ENCODE data around the gene ZNF491.
"Not testable (repeated sequence)": the region's sequence is repeated elsewhere in the genome, so short reads cannot be mapped to it uniquely, and the experiment has no call there.

Gene ZNF491

DNA sequence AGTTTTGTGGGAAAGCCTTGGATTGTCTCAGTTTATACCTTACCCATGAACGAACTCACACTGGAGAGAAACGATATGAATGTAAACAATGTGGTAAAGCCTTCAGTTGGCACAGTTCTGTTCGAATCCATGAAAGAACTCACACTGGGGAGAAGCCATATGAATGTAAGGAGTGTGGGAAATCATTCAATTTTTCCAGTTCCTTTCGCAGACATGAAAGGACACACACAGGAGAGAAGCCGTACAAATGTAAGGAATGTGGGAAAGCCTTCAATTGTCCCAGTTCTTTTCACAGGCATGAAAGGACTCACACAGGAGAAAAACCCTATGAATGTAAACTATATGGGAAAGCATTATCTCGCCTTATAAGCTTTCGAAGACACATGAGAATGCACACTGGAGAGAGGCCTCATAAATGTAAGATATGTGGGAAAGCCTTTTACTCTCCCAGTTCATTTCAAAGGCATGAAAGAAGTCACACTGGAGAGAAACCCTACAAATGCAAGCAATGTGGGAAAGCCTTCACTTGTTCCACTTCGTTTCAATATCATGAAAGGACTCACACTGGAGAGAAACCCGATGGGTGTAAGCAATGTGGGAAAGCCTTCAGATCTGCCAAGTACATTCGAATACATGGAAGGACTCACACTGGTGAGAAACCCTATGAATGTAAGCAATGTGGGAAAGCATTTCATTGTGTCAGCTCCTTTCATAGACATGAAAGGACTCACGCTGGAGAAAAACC, 8.2 kb downstream of the ZNF491 start:
- no peak for DNase-seq (ENCODE audit: low read depth in 2 of 3, low spot score in 2 of 3)

DNA sequence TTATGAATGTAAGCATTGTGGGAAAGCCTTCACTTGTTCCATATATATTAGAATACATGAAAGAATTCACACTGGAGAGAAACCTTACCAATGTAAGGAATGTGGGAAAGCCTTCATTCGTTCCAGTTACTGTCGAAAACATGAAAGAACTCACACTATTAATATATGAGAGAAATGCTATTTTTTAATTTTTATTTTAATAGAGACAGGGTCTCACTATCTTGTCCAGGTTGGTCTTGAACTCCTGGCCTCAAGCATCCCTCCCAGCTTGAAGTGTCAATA, 8.7 kb downstream of the ZNF491 start:
- DNase-seq (ENCODE audit: low read depth in 2 of 3, low spot score in 2 of 3): no peak

DNA sequence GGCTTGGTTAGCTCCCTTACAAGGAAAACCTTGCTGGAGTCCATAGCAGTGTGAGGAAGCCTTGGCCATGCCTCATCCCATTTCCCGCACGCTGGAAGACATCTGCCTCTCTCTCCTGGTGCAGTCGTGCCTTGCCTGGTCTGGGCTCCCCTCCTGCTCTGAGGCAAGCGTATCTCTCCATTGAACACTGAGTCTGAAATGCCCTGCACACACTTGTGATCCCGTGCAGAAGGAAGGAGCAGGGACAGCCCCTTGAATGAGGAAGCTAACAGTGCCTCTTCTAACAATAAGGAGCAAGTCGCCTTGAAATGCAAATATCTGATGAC, 15.3 kb downstream of the ZNF491 start:
- no peak for DNase-seq (ENCODE audit: low read depth in 2 of 3, low spot score in 2 of 3)

DNA sequence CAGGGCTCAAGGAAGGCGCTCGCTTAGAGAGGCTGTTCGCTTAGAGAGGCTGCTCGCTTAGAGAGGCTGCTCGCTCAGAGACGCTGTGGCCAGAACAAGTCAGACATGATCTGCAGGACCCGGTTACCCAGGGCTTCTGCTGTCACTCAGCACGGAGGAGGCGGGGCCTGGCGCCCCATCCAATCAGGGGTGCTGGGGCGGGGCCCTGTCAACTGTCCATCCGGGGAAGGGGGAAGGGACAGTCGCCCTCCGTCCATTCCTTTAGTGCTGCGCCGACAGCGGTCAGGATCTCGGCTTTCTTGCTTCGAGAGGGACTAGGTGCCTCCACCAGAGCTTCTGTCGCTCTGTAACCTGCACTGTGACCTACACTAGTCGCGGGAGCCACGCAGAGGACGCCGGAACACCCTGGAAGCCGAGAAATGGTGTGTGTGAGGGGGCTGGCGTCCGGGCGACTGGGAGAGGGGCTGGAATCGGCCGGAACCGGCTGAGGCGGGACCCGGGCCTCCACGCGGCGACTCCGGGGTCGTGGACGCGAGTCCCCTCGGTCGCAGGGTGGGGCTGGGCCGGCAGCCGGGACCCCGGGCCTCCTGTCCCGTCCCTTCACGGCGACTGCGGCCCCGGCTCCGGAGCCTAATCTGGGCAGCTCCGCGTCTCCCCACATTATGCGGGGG, 15.8 kb downstream of the ZNF491 start, which contains the start of gene ZNF440:
ZNF440 (plus strand) TSS at position 245 of the 671 bp plus-strand sequence; CDS start at position 420, 175 bp downstream.
- peak; percentile 69 to 75 (median 70) for DNase-seq (ENCODE audit: low read depth in 2 of 3, low spot score in 2 of 3)

DNA sequence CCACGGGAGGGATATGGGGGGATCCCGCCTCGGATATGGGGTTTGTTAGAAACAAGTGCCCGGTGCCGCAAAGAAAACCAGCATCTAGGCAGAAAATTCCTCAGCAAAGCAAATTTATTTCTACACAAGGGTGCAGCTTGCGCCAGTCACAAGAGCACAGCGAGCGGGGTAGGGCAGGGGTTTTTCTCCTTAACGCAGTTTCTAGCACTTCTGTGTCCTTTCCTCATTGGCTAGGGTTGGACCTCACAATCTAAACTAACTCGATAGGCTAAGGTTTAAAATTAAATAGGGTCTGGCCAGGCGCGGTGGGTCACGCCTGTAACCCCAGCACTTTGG, 16.3 kb downstream of the ZNF491 start:
- DNase-seq (ENCODE audit: low read depth in 2 of 3, low spot score in 2 of 3): no peak

DNA sequence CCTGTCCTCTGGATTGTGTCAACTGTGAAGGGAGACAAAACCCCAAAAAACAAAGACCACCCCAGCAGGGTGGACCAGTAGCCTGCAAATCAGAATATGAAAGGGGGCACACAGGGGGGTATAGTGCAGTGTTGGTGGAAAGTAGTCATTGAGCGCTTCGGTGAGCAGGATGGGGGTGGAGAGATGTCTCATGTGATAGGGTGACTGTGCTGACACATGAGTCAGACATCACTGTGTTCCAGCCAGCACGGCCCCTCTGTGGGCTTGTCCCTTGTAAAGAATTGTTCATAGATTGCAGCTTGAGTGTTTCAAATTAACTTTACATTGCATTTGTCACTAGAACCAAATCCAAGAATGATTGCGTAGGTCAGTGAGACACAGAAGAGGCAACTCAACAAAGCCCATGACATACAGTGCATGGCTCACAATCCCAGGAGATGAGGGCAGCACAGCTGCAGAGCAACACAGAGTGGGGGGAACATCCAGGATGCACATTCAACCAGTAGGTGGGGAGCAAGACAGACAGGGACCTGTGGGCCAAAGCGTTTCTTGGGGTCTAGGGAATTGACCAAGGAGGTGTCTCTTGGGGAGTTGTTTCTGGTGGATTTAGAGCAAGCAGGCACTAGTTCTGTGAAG, 23.3 kb downstream of the ZNF491 start:
- DNase-seq (ENCODE audit: low read depth in 2 of 3, low spot score in 2 of 3): no peak

DNA sequence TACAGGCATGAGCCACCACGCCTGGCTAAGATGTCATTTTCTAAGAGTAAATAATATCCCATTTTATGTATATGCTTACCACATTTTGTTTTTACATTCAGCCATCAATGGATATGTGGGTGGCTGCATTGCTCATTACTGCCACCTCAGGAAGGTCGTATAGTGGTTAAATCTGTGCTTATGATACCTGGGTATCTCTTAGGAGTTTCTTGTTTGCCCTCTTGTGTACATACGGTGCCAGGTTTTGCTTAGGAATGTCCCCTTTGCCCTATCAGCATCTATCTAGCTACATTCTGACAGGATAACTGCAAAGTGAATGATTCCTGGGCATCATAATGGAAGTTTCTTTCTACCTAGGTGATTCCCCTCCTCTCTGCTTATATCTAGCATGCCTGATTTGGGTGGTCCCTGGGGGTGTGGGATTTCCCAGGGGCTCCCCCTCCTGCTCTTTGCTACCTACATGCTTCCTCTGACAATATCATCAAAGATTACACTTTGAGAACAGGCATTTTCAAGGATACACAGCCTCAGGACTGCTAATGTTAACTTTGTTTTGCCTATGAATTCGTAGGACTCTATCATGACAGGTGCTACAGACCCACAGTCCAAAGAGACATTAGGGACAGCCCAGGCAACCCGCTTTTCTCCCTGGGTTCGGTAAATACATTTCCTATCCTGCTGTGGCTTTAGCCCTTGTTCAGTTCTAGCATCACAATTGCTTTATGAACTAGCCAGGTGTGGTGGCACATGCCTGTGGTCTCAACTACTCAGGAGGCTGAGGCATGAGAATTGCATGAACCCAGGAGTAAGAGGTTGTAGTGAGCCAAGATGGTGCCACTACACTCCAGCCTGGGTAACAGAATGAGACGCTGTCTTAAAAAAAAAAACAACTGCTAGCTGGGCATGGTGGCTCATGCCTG, 30.9 kb downstream of the ZNF491 start:
- DNase-seq (ENCODE audit: low read depth in 2 of 3, low spot score in 2 of 3): not testable (repeated sequence)

DNA sequence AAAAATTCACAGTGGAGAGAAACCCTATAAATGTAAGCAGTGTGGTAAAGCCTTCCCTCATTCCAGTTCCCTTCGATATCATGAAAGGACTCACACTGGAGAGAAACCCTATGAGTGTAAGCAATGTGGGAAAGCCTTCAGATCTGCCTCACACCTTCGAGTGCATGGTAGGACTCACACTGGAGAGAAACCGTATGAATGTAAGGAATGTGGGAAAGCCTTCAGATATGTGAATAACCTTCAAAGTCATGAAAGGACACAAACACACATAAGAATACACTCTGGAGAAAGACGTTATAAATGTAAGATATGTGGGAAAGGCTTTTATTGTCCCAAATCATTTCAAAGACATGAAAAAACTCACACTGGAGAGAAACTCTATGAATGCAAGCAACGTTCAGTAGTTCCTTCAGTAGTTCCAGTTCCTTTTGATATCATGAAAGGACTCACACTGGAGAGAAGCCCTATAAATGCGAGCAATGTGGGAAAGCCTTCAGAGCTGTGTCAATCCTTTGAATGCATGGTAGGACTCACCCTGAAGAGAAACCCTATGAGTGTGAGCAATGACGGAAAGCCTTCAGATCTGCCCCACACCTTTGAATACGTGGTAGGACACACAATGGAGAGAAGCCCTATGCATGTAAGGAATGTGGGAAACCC, 34.1 kb downstream of the ZNF491 start:
- DNase-seq (ENCODE audit: low read depth in 2 of 3, low spot score in 2 of 3): no peak

DNA sequence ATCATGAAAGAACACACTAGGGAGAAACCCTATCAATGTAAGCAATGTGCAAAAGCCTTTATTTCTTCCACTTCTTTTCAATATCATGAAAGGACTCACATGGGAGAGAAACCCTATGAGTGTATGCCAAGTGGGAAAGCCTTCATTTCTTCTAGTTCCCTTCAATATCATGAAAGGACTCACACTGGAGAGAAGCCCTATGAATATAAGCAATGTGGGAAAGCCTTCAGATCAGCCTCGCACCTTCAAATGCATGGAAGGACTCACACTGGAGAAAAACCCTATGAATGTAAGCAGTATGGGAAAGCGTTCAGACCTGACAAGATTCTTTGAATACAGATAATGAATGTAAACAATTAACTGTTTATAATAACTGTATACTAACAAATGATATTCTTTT, 35.2 kb downstream of the ZNF491 start:
- DNase-seq (ENCODE audit: low read depth in 2 of 3, low spot score in 2 of 3): no peak

DNA sequence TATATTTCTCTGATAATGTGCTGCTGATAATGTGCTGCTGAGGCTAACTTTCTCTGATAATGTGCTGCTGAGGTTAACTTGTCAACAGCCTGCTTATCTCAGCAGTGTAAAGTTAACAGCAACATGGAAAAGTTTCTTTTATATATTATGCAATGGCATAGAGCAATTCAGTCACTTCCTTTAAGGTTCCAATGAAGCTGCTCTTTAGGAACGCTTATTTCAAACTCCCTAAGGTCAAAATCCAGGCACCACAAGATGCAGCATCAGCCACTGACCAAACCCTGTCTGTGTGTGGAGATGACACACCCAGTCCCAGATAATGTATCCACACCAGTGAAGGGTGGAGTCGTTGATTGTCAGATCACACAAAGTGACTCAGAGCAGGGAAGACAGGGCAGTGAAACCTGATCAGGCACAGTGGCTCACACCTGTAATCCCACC, 37.3 kb downstream of the ZNF491 start:
- DNase-seq (ENCODE audit: low read depth in 2 of 3, low spot score in 2 of 3): not testable (repeated sequence)

DNA sequence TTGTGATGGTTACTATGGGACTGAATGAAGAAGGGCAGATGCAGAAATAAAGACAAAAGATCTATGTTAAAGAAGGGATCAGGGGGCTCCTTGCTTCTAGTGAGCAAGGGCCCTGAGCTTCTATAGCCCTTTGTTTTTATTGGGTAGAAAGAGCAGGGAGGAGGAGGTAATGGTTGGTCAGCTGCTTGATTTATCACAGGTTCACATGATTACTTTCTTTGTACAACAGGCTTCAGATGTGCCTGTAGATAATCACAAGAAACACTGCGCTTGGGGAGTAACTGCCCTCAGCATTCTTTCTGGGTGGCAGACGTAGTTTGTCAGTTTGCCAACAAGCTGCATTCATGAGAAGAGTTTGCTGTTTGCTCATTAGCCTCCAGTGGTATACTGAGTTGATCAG, 45.4 kb downstream of the ZNF491 start:
- DNase-seq (ENCODE audit: low read depth in 2 of 3, low spot score in 2 of 3): no peak

DNA sequence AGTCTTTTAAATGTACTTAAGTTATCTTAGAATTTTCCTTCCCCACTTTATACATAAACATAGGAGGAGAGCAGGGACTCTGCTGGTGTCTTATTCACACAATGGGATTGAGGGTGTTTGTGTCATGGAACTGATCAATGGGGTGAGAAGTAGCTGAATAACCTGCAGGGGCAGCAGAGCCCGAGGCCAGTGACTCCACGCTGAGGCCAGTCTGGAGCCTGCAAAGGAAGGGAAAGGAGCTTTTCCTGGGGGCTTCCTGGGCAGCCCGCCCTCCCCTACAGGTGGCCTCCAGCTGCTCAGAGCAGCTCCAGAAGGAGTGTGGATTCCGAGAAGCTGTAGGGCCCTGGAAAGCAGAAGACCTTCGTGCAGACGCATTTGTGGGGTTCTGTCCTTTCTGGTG, 49.3 kb downstream of the ZNF491 start:
- not testable (repeated sequence) for DNase-seq (ENCODE audit: low read depth in 2 of 3, low spot score in 2 of 3)

DNA sequence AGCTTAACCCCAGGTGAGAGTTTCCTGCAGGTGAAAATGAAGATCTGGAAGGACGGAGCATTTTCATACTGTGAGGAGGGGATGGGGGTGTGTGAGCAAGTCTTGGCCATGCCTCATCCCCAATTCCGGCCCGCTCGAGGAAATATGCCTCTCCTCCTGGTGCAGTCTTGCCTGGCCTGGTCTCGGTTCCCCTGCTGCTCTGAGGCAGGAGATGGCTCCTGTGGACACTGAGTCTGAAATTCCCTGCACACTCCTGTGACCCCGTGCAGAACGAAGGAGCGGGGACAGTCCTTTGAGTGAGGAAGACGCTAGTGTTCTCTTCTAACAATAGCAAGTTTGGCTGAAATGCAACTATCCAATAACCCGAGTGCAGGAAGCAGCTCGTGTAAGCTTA, 49.9 kb downstream of the ZNF491 start:
- DNase-seq (ENCODE audit: low read depth in 2 of 3, low spot score in 2 of 3): no peak

DNA sequence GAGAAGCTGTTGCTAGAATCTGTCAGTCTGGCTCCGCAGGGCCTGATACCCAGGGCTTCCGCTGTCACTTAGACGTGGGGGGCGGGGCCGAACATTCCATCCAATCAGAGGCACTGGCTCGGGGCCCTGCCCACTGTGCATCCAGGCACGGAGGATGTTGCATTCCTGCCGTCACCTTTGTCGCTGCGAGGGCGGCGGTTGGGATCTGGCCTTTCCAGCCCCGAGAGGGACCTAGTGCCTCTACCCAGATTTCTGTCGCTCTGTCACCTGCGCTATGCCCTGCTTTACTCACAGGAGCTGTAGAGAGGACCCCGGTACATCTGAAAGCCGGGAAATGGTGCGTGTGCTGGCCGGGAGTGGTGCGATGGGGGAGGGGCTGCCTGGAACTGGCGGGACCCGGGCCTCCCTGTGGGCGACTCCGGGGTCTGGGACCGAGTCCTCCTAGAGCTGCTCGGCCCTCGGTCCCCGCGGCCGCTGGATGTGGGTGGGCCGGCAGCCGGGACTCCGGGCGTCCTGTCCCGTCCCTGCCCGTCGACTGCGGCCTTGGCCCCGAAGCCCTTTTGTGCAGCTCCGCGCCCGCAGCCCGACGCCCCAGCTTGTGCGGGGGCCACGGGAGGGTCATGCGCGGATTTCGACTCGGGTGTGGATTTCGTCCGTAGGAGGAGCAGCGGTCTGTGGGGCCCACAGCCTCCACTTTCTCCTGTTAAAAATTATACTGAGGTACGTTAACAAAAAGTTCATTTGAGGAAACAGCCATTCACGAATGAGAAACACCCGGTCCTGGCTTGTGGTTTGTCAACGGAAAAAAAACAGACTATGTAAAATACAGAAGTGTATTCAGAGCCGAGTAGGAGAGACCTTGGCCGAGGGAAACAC, 50.5 kb downstream of the ZNF491 start, which contains the start of gene ZNF439:
ZNF439 (plus strand) TSS at position 133 of the 876 bp plus-strand sequence; CDS start at position 275, 142 bp downstream.
- peak; percentile 48 to 74 (median 54) for DNase-seq (ENCODE audit: low read depth in 2 of 3, low spot score in 2 of 3)

DNA sequence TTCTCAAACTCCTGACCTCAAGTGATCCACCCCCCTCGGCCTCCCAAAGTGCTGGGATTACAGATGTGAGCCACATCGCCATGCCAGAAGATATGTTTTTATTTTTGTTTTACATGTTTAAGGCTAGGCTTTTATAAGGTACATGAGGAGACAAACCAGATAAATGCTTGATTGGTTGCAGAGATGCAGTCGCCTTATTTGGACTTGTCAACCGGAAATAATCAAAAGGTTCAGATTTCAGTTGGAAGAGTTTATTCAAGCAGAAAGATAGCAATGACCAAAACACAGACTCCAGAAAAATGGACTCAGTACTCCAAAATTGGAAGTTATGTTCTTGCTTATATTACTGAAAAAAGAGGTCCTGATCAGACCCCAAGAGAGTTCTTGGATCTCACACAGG, 52.0 kb downstream of the ZNF491 start:
- not testable (repeated sequence) for DNase-seq (ENCODE audit: low read depth in 2 of 3, low spot score in 2 of 3)

DNA sequence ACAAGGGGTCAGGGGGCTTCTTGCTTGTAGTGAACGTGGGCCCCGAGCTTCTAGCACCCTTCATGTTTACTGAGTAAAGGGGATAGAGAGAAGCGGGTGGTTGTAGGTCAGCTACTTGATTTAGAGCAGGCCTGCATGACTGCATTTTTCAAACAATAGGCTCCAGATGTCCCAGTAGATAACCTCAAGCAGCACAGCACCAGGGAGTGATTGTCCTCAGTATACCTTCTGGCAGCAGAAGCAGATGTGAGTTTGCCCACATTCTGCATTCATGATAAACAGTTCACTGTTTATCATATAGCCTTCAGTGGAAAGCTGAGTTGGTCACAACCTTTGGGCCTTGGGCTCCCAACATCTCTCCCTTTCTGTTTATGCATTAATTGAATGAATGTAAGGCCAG, 55.0 kb downstream of the ZNF491 start:
- no peak for DNase-seq (ENCODE audit: low read depth in 2 of 3, low spot score in 2 of 3)

DNA sequence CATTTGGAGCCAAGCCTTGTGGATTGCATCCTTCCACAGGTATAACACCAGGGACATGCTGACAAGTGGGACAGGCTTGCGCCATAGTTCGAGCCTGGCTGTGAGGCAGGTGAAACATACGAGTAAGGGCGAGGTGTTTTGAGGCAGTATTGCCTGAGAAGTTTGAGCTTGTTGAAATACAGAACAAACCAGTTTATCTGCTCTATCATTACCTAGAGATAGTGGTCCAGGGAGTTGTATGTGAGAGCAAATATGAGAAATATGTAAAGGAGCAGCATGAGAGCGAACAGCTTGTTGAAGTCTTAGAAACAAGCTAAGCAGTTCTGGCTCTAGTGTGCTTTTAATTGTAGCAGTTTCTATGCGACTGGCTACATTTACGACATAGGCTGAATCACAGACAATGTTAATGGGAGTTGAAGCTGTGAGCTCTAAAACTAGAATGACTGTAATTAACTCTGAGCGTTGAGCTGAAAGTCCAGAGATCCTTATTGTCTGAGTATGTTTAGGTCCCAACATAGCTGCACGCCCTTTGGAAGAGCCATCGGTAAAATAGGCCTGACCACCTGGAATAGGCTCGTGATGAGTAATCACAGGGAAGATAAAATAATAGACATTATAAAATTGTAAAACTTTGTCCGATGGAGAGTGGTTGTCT, 58.4 kb downstream of the ZNF491 start:
- no peak for DNase-seq (ENCODE audit: low read depth in 2 of 3, low spot score in 2 of 3)
